HG02798 (cell line): ENCODE measurements around the gene MCU.

Source experiments
- ATAC-seq: cut with Tn5 transposase; IDR thresholded peaks from one replicate; pipeline ENCODE4 v1.9.1; 2021; ENCODE audit warnings: mild to moderate bottlenecking; ENCODE audit not compliant: unreplicated experiment, poor library complexity

MCU gene

DNA sequence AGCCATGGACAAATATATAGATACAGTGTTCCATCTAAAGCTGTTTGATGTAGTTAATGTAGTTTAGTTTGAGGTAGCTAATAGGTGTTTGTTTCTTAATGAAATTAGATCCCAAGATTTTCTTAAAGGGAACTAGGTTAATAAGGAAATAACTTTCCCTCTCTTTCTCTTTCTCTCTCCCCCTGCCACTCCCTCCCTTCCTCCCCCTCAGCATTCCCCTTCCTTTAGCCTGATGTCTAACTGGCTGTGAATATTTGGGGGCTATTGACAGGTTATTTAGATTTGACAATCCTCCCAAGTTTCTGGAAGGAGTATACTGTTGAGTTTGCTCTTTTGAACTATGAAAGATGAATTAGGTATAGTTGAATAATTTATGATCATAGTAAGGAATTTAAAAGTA is 136.4 kb downstream of the MCU start:
- ATAC-seq: no peak

DNA sequence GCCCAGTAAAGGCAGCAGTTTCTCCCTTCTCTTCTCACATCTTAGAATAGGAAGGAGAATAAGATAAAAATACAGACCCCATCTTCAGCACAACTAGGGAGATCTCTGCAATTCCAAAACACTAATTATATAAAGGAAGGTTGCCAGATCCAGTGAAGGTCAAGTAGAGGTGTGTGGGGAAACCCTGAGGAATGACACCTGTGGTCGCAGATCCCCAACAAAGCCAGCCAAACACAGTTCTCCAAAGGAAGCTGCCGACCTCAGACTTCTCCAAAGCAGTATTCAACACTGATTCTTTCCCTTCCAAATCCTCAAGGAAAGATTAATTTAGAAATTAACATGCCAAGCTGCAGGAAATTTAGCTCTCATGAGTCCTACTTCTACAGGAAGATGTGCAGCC is 138.7 kb downstream of the MCU start:
- no peak for ATAC-seq

DNA sequence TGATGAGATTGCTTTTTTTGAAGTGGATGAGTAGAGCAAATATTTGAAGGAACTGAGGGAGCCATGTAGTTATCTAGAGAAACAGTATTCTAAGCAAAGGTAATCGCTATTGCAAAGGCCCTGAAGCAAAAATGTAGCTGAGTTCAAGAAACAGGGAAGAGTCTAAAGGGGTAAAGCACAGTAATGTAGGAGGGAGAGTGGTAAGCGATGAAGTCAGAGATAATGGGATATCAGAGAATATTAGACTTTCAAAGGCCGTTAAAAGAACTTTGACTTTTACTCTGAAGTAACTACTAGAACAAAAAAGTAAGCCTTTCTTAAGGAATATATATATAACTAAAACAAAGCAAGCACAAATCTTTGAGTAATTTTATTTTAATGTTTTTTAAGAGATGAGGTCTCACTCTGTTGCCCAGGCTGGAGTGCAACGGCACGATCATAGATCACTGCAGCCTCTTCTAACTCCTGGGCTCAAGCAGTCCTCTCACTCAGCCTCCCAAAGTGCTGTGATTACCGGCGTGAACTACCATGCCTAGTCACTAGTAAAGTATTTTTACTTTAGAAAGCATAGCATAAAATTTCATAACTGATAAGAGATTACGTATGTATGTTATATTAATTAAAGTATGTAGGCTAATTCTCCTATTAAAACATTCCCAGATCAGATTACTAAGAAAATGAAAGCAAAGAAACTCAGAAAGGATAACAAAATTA is 139.9 kb downstream of the MCU start:
- ATAC-seq: no peak

DNA sequence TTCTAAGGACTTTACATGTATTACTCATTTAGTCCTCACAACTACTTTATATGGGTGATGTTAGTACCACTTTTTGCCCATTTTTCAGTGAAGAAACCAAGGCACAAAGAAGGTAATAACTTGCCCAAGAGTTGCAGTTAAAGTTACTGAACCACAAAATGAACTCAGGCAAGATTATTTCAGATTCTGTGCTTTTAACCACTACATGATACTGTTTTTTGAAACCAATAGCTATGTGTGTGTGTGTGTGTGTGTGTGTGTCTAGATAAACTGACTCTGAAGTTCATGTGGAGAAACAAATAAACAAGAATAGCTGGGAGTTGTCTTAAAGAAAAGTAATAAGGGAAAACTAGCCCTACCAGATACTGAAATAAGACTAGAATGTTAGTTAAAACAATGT is 140.8 kb downstream of the MCU start:
- no peak for ATAC-seq

DNA sequence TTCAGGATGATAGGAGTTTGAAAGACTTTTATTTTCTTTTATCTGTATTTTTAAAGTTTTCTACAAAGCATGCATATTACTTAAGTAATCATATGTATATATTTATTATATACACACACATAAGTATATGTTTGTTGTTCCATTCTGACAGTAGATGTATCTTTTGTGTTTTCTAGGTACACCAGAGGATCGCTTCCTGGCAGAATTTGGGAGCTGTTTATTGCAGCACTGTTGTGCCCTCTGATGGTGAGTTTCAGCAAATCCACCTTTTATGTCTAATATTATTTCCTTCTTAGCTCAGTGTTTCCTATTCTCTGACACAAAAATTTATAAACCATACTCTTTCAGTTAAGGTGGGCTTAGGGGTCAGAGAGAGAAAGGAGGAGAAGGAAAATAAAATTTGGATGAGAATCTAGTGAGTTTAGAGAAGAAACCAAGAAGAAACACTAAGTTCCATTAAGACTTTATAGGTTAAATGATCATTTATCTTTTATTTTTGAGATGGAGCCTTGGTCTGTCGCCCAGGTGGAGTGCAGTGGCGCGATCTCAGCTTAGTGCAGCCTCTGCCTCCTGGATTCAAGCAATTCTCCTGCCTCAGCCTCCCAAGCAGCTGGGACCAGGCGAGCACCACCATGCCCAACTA is 142.4 kb downstream of the MCU start:
- no peak for ATAC-seq

DNA sequence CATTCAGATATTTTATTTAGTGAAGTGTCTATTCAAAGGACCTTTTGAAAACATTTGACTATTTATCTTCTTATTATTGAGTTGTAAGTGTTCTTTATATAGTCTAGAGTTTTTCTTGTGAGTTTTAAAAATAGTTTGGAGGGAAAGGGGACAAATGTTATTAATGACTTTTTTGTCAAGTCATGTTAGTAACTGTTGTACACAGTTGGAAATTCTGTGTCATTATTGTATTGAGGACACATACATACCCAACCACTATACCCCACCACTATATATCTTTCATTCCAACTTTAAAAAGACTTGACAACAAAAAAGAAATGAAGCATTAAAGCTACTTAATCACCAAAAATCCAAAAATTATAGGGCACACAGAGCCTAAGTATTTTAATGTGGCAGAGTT is 148.4 kb downstream of the MCU start:
- ATAC-seq: no peak

DNA sequence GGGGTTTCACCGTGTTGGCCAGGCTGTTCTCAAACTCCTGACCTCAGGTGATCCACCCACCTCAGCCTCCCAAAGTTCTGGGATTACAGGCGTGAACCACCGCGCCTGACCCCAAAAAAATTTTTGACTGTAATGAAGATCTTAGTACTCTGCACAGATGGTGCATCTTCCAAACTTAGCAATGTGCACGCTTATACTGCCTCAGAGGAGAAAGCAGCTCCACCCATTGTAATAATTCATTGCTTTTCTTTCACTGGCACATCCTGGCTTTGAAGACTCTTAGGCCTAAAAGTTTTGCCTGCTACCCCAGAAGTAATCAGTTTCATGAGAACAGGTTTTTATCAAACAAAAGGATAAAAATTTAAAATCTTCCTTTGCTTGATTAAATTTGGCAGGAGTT is 149.5 kb downstream of the MCU start:
- ATAC-seq: no peak

DNA sequence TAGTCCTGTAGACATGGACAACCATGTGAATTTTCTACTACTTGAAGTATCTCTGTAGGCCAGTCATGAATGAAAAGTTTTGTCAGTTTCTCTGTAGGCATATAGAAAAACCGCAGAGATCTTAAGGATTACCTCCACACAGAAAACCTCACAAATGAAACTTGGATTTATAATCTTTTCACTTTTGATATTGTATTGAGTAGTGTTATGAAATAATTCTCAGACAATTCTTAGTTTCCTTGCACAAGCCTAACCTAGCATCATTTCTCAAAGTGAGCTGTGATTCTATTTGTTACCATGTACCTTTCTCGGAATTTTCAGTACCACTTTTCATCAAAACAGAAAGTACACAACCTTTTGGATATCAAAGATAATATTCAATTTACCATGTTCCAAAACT is 150.2 kb downstream of the MCU start:
- no peak for ATAC-seq

DNA sequence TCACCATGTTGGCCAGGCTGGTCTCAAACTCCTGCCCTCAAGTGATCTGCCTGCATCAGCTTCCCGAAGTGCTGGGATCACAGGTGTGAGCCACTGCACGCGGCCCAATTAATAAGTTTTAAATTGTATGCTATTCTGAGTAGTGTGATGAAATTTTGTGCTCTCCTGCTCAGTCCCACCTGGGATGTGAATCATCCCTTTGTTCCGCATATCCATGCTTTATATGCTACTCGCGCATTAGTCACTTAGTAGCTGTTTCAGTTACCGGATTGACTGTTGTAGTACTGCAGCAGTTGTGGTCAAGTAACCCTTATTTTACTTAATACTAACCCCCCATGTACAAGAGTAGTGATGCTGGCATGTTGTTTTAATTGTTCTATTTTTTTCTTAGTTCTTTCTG is 154.3 kb downstream of the MCU start:
- no peak for ATAC-seq

DNA sequence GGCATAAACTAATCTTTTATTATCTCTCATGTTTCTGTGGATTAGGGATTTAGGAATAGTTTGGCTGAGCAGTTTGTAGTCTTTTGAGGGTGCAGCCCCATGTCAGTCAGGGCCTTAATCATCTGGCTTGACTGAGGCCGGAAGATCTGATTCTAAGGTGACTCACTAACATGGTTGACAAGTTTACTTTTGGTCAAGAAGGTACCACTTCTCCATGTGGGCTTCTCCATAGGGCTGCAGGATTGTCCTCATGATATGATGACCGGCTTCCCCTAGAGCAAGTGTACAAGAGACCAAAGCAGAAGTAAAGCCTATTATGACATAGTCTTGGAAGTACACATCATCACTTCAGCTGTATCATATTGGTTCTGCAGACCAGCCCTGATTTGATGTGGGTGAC is 155.7 kb downstream of the MCU start:
- ATAC-seq: no peak

DNA sequence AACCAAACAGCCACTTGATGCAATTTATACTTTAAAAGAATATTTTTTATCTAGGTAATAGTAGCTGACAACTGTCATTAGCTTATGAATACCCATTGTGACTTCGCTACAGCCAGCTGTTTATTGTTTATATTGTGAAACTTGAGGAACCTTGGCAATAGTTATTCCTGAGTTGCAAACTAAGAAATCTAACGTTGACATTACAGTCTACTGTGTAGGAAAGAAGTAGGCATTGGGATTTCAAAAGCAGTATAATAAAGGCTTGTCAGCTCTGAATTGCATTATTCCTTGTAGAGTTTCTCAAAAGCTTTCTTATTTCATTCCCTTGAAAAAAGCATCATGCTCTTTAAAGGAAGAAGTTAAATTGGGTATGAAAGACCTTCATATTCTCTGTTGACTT is 158.9 kb downstream of the MCU start:
- no peak for ATAC-seq

DNA sequence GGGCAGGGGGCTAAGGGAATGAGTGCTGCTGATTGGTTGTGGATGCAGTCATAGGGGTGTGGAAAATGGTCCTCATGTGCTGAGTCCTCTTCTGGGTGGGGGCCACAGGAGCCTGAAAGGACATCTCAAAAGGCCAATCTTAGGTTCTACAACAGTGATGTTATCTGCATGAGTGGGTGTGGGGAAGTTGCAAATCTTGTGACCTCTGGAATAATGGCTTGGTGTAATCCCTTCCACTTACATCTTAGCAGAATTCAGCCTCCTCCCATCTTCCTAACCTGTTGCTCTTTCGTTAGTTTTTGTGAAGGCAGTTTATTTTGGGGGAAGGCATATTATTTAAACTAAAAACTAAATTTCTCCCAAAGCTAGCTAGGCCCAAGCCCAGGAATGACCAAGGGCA is 159.6 kb downstream of the MCU start:
- no peak for ATAC-seq

DNA sequence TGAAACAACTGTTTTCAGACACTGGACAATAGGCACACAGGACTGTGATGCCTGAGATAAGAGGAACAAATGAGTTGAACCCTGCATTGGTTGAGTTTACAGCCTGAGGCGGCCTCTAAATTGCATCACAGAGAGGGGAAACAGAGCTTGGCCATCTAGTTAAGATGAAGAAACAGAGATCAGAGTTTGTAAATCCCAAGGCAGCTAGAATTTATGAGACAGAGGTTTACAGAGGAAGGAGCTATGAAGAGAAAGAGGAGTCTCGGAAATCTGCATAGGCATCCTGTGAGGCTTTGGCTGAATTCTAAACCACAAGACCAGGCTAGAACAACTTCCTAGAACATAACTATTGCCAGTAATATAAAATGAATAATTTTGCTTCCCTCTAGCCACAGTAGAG is 160.6 kb downstream of the MCU start:
- ATAC-seq: no peak

DNA sequence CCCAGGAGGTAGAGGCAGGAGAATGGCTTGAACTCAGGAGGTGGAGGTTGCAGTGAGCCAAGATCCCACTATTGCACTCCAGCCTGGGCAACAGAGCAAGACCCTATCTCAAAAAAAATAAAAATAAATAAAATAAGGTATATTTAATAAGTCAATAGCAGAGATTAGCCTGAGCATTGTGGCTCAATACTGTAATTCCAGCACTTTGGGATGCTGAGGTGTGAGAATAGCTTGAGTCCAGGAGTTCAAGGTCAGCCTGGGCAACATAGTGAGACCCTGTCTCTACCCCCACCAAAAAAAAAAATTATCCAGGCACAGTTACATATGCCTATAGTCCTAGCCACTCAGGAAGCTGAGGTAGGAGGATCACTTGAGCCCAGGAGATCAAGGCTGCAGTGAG is 163.2 kb downstream of the MCU start:
- ATAC-seq: no peak

DNA sequence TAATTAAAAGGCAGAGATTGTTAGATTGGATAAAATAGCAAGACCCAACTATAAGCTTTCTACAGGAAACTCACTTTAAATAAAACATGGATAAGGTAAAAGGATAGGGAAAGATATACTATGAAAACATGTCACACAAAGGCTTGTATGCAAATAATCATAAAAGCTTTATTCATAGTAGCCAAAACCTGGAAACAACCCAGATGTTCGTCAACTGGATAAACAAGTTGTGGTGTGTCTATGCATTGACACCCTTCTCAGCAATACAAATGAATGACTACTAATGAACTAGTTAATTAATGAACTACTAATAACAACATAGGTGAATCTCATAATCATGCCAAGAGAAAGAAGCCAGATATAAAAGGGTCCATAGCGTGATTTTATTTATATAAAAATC is 163.8 kb downstream of the MCU start:
- ATAC-seq: no peak

DNA sequence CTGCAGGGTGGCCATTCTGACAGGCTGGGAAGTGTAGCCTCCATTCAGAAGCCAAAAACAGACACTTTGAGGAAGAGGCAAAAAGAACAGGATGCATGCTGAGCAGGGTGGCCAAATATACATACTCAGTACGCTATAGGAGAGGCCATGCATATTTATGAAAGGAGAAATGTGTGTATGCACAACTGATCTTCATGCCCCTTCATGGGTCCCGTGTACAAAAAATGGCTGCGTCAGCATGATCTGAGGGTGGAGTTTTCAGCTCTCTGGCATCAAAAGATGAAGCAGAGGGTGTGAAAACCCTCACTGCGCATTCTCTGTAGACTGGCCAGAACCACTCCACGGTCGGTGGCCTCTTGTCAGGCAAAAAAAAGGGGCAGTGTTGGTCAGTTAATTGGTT is 166.1 kb downstream of the MCU start:
- ATAC-seq: no peak

DNA sequence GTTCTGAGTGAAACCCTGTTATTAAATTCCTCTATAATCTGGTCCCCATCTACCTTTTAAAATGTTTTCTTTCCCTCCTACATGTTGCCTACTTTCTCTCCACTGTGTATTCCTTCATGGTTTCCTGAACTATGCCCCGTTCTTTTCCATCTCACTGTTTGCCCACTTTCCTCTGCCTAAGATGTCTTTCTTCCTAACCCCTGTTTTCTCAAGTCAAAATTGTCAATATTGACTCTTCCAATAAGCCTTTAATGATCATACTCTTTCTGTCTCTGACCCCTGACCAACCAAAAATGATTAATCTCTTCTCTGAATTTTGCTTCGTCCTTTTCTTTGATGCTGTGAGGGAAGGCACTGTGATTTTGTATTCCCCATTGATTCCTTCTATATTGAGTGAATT is 171.0 kb downstream of the MCU start:
- ATAC-seq: no peak

DNA sequence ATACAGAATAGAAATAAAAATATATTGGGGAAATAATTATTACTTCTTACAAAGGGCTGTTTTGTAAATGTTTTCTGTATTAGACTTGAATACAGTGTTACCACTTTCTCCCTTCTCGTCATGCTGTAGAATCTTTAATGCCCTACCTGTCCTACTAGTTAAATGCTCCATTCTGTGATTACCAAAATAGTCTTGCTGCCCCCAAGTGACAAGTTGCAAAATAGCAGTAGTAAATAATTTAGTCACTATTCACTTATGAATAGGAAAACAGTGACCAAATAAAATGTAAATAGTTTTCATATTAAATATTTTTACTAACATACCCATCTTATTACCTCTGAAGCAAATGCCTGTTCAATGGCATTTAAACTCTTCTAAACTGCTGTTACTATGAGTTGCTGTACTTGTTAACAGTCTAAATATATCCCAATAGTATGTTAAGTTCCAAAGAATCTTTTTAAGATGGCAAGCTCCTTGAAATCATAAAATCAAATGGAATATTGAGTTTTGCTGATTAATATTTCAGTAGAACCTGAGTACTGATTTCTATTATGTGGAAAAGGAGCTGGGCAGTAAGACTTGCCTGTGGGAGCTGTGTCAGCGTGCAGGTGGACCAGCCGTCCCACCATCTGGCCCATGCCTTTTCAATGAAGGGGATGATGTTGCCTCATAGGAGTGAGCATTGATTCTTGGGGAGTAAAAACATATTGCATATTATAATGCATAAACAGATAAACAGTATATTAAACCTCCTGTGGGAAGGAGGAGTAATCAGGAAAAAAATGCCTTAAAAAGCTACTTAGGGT is 183.5 kb downstream of the MCU start:
- ATAC-seq: no peak

DNA sequence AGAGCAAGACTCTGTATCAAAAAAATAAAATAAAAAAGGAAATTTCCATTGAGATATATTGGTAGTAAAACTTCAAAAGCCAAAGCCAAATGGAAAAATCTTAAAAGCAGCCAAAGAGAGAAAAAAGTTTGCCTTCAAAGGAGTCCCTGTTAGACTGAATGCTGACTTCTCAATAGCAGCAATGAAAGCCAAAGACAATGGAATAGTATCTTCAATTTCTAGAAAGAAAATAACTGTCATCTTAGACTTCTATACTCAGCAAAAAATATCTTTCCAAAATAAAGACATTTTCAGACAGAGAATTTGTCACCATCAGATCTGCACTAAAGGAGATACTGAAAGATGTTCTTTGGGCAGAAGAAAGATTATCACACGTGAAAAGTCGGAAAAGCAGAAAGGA is 187.3 kb downstream of the MCU start:
- ATAC-seq: no peak

DNA sequence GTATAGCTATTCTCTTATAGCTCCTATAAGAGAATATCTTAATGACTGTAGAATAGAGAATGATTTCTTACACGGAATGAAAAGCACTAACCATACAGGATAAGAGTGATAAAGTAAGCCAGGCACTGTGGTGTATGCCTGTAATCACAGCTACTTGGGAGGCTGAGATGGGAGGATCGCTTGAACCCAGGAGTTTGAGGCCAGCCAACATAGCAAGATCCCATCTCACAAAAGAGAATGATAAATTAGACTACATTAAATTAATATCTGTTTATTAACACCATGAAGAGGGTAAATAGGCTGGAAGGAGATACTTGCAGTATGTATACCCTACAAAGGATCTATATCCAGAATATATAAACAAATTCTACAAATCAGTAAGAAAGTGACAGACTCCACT is 189.3 kb downstream of the MCU start:
- no peak for ATAC-seq

DNA sequence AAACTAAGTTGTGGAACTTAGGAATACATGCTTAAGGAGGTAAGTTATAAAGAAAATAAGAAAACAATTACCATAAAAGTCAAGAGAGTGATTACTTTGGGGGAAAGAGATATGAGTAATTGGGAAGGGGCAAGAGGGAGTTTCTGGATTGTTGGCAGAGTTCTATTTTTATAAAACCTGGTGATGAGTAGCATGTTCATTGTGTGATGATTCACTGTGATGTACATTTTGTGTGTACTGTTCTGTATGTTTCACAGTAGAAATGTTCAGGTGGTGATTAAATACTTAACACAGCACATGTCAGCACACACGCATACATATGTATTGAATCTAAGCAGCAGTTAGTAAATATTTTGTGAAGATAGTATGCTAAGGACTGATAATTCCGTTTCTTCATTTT is 191.9 kb downstream of the MCU start:
- no peak for ATAC-seq

DNA sequence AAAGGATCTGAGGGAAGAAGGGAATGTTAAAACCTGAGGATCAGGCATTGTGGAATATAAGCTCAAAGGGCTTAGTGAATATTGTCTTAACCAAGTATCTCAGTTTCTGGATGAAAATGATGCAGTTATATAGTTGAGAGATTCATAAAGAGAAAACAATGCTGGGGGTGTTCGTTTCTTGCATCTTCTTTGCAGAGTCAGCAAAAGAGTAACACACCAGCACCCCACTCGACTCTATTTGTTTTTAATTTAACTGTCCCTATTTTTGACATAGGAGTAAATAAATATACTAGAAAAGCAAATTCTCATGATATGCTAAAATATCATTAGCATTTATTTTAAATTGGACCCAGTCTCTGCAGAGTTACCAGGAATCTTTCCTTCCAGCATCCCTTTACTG is 194.0 kb downstream of the MCU start:
- ATAC-seq: no peak
